NCI-H2196 treated with DMSO at 0.1 percent for 48 hours (cell line): ENCODE data around the gene TET1.
"Not testable (repeated sequence)": the region's sequence is repeated elsewhere in the genome, so short reads cannot be mapped to it uniquely, and the experiment has no call there.

Experiments
- DNase-seq: peaks from one replicate; lab custom pipeline; 2025; ENCODE audit not compliant: unreplicated experiment; lab: John Stamatoyannopoulos, UW

TET1 gene

DNA sequence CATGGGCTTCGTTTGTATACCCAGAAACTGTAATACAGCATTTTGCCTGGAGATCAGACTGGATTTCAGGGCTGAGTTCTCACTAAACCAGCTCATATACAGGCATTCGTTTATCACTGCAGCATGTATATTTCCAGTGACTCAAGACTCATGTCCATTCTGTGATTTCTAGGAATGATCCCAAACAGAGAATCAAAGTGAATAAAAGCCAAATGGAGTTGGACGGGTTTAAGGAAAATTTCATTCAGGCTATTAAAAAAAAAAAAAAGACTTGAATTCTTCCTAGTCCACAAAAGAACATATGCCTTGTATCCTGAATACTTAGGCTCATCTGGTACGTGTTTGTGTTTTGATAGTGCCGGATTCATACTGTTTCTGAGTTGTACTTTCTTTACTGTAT is 46.8 kb downstream of the TET1 start:
- DNase-seq: no peak

DNA sequence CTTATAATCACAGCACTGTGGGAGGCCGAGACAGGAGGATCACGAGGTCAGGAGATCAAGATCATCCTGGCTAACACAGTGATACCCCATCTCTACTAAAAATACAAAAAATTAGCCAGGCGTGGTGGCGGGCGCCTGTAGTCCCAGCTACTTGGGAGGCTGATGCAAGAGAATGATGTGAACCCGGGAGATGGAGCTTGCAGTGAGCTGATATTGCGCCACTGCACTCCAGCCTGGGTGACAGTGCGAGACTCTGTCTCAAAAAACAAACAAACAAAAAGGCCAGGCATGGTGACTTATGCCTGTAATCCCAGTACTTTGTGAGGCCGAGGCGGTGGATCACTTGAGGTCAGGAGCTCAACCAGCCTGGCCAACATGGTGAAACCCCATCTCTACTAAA is 49.9 kb downstream of the TET1 start:
- DNase-seq: not testable (repeated sequence)

DNA sequence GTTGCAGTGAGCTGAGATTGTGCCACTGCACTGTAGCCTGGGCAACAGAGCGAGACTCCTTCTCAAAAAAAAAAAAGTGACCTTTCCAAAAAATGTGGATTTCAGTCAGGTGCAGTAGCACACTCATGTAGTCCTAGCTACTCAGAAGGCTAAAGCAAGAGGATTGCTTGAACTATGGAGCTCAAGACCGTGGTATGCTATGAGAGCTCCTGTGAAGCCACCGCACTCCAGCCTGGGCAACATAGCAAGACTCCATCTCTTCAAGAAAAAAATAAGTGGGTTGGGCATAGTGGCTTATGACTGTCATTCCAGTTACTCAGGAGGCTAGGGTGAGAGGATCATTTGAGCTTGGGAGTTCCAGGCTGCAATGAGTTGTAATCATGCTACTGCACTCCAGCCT is 51.1 kb downstream of the TET1 start:
- DNase-seq: no peak

DNA sequence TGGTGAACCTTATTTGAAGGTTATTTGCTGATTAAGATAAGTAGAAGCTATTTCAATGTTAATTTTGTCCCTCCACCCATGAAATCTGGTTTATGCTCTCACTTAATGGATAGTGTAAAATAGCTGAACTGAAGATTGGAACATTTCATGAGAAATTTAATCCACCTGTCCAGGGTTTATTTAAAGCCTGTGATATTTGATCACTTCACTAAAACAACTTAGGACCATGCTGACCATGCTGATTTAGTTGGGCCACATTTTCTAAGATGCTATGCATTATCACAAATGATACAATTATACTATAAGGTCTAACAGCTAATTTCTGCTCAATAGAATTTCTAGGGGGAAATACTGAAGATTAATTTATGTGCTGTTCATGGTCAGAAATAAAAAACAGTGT is 53.8 kb downstream of the TET1 start:
- DNase-seq: not testable (repeated sequence)

DNA sequence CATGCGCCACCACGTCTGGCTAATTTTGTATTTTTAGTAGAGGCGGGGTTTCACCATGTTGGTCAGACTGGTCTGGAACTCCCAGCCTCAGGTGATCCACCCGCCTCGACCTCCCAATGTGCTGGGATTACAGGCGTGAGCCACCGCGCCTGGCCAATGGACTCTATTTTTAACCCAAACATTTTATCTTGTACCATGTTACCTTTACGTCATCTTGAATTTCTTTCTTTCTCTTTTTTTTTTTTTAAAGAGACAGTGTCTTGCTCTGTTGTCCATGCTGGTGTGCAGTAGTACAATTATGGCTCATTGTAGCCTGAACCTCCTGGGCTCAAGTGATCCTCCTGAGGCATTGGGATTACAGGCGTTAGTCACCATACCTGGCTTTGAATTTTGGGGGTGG is 57.6 kb downstream of the TET1 start:
- DNase-seq: not testable (repeated sequence)

DNA sequence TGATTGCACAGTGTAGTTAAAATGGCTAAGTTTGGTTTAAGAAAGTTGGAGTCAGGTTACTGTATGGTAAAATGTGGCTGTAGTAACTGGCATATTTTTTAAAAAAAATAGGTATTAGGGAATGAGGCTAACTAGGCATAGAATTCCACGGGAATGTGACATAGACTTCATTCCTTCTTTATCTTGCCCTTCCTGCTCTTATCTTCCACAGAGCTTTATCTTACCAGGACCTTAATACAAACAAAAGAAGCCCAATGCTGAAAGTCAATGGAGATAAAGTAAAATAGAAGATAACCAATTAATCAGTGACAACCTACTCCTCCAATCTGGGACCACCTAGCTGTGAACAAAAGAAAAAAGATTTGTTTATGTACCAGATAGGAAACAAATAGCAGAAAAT is 58.1 kb downstream of the TET1 start:
- DNase-seq: no peak

DNA sequence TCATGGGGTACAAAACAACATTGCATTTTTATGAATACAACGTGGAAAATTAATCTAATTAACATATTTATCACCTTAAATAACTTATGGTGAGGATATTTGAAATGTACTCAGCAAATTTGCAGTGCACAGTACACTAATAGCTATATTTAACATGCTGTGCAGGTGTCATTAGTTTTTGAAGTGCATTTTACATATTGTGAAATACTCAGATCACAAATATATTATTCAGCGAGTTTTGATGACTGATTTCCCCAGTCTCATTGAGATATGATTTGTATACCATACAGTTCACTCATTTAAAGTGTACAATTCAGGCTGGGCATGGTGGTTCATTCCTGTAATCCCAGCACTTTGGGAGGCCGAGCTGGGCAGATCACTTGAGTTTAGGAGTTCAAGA is 59.5 kb downstream of the TET1 start:
- DNase-seq: no peak

DNA sequence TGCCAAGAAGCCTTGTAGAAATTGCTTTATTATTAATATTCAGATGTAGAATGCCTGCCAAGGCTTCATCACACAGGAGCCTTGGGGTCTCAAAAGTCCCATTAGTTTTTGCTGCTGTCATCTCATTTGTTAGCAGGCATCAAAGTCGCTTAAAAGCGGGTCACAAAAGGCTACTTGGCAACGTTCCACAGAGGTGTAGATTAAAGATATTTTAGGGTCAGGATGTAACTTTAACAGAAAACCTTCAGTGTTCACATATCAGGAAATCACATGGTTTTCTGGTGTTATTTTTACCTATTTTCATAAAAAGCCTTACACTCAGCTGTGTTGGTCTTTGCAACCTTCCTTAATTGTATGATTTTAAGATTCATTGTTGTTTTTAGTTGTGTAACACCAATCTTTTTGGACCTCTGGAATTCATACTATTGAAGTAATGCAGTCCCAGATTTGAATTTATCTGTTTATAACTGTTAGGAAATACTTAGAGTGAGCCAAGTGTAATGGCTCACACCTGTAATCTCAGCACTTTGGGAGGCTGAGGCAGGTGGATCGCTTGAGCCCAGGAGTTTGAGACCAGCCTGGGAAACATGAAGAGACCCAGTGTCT is 65.3 kb downstream of the TET1 start:
- no peak for DNase-seq

DNA sequence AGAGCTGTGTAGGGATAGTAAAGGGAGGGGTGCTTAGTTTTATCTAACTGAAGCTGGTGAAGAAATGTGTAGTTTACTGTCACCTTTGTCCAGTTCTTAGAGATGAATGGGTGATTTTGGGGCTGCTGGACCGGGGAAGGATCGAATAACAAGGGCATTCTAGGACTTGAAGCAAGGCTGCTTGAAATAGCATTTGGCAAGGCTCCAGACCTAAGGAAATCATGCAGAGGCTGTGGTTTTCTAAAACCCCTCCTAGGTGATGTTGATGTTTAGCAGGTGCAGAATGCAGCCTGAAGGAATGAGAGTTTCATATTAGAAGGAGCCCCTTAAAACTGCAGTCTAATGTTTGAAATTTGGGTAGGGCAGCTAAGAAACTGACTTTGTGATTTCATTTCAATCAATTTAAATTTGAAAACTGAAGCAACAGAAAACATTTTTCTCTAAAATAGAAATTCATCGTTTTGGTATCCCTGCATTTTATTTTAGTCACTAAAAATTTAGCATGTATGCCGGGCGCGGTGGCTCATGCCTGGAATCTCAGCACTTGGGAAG is 68.5 kb downstream of the TET1 start:
- DNase-seq: no peak

DNA sequence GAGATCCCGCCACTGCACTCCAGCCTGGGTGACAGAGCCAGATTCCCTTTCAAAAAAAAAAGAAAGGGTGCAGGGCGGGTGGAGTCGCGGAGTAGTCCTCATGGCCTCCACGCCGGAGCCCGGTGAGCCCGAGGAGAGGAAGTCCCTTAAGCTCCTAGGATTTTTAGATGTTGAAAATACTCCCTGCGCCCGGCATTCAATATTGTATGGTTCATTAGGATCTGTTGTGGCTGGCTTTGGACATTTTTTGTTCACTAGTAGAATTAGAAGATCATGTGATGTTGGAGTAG is 72.1 kb downstream of the TET1 start:
- DNase-seq: not testable (repeated sequence)

DNA sequence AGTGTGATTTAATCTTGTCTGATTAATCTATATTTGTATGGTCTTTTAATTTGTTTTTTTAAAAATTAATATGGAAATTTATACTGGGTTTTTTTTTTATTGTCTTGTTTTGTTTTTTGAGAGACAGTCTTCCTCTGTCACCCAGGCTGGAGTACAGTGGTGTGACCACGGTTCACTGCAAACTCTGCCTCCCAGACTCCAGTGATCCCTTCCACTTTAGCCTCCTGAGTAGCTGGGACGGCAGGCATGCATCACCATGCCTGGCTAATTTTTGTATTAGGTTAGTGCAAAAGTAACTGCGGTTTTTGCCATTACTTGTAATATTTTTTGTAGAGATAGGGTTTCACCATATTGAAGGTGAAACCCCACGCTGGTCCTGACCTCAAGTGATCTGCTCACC is 73.1 kb downstream of the TET1 start:
- no peak for DNase-seq

DNA sequence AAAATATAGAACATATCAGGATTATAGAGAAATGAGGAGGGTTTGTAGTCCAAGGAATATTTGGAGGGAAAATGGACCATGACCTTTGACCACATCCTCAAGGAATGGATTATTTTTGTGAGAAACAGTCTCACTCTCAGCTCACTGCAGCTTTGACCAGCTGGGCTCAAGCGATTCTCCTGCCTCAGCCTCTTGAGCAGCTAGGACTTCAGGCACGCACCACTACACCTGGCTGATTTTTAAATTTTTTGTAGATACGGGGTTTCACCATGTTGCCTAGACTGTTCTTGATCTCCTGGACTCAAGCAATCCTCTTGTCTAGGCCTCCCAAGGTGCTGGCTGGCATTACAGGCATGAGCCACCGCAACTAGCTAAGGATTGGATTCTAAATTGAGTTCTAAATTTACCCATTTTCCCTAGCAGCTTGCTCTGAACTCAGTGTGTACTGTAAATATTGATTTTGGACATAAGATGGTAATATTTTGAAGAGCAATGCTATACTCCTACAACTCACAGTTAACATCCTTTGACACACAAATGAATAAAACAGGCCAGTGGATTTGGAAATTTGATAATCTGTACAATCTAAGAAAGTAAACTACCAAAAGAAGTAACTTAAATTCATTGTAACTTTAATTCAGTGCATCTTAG is 73.8 kb downstream of the TET1 start:
- no peak for DNase-seq

DNA sequence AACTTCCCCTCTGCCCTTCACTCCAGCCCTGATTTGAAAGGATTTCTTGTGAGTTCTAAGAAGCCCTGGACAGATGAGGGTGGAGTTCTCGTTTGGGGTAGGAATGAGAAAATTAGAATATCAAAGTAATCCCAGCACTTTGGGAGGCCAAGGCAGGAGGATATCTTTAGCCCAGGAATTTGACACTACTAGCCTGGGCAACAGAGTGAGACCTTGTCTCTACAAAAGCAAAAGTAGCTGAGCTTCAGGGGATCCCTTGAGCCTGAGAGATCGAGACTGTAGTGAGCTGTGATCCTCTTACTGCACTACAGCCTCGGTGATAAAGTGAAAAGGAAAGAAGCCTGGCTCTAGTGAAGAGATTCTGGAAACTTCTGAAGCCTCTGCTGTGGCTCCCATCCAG is 76.2 kb downstream of the TET1 start:
- no peak for DNase-seq

DNA sequence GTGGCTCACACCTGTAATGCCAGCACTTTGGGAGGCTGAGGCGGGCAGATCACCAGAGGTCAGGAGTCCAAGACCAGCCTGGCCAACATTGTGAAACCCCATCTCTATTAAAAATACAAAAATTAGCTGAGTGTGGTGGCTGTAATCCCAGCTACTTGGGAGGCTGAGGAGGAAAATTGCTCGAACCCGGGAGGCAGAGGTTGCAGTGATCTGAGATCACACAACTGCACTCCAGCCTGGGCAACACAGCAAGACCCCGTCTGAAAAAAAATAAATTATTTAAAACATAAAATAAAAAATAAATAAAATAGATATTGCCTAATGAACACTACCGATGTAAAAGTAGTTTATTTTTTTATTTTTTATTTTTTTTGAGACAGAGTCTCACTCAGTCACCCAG is 83.4 kb downstream of the TET1 start:
- DNase-seq: not testable (repeated sequence)

DNA sequence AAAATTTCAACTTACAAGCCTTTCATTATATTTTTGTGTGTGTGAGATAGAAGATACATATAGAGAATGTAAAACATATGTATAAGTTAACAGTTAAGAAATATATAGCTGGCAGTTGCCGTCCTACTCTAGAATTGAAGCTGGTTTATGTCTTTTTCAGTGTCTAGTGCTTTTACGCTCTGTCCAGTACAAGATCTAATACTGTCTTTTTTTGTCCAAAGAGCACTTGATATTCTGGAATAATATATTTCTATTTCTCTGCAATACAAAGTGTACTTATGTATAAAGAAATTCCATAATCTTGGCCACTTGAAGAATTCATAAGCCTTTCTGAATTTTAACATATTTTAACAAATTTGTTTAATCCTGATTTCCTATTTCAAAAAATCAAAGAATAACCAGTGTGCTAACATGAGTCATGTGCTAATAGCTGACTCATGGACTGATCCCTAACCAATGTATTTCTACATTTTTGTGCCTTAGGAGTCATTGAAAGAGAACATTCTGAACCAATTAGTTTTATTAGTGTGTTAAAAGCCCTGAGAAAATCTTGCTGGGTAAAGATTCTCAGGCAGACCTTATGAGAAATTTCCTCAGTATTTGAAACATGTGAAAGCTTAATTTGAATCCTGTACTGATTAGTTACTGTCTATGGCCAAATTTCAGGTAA is 87.7 kb downstream of the TET1 start:
- no peak for DNase-seq

DNA sequence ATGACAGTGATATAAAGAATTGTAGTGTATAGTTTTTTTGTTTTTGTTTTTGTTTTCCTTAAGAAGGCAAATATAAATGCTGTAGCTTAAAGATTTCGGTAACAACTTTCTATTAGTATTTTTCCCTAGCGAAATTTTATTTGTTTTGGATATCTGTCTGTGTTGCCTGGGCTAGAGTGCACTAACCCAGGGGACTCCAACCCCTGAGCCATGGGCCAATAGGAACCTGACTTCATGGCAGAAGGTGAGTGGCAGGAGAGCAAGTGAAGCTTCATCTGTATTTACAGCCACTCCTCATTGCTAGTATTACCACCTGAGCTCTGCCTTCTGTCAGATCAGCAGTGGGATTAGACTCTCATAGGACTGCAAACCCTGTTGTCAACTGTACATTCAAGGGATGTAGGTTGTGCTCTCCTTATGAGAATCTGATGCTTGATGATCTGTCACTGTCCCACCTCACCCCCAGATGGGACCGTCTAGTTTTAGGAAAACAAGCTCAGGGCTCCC is 95.5 kb downstream of the TET1 start:
- no peak for DNase-seq

DNA sequence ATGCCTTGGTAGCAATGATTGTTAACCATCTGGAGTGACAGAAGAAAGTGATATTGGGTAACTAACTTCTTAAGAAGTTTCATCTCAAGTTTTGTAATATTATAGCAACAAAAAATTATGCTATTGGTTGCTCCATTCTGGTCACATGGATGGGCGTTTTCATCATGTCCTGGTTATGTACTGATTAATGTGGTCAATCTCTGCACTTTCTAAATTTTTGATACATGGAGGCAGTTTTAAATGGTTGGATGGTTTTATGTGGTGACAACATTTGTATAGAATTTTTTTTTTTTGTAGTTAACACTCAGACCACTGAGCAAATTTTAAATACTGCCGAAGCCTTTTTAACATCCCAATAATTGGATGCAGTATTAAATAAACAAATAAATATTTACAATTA is 105.7 kb downstream of the TET1 start:
- no peak for DNase-seq

DNA sequence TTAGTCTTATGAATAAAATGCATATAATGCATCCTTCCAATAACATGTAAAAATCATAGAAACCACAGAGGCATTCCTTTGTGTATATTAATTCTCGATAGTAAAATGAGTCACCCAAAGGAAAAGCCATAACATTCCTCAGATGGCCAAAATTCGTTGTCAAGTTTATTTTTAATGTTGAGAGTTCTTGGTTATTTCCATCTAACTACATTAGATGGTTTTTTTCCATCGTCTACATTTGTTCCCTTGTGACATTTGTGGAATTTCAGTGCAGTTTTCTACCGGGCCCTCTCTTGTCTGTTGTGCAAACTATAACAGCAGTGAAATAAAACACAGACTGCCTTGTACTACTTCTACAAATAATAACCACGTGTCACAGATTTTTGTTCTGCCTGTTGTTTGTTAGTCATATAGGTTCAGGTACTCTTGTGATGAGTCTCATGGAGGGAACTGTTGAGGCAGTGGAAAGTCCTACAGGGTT is 106.2 kb downstream of the TET1 start:
- no peak for DNase-seq

DNA sequence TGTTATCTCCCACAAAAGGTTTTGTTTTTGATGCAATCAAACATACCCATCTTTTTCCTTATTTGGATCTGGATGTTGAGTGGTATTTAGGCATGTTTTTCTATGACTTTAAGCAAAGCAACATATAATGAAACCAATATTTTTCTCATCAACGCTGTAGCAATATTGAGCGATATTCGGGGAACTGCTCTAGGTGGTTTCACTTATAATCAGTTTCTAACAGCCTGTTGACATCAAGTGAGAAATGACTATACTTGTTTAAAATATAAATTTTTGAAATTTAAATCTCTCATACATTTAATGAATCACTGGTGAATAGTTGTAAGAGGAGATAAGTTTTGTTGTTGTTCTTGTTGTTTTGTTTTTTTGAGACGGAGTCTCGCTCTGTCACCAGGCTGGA is 108.1 kb downstream of the TET1 start:
- DNase-seq: no peak

DNA sequence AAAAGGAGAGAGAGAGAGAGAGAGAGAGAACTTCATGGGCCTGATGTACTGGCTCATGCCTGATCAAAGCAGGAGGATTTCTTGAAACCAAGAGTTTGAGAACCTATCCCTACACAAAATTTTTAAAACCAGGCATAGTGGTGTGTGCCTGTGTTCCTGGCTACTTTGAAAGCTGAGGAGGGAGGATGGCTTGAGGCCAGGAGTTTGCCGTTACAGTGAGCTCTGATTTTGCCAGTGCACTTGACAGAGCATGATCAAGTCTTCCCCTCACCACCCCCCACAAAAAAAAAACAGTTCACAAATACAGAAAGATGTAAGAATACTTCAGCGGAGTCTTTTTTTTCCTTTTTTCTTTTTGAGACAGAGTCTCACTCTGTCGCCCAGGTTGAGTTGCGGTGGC is 108.8 kb downstream of the TET1 start:
- DNase-seq: no peak

DNA sequence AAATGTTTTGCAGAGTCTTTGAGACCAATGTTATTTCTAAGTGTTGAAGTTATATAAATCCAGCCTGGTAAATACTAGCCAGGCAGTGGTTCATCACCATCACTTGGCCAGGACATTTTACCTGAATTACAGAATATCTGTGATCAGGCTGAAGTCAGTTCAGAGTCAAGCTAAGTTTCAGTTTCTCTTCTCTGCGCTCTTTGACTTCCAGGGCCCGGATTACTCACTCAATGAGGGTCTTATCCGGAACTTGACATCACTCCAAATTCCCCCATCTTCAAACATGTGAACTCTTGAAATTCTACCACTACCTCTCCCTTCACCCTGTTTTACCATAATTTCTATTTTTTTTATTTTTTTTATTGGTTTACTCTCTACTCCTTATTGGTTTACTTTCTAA is 124.3 kb downstream of the TET1 start:
- no peak for DNase-seq

DNA sequence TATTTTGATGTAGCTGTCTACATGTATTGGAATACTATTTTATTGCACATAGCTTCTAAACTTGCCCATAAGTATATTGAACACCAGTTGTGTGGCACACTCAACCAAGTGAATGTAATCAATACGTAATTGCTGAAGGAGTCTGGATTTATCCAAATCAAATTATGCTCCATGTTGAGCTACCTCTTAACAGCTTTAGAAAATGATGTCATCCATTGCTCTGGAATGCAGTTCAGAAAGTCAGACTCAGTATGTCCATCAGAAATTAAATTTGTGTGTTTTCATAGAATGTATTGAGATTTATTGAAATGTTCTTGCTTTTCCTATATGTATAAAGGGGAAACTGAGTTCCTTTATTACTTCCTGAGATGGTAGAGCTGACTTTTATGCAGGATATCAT is 135.9 kb downstream of the TET1 start:
- DNase-seq: no peak
